GM20431 (cell line): Measurements from ENCODE around the gene FGD3.
"Not testable (repeated sequence)": the region's sequence is repeated elsewhere in the genome, so short reads cannot be mapped to it uniquely, and the experiment has no call there.

Experiments
- in situ Hi-C: fragments of 300-500 bp; cut with MseI, MboI; formaldehyde crosslinking; loops from one replicate; pipeline ENCODE4 v1.15.0; 2020; ENCODE audit warnings: low sequenced_read_pairs; ENCODE audit not compliant: unreplicated experiment

Gene FGD3, protein sequence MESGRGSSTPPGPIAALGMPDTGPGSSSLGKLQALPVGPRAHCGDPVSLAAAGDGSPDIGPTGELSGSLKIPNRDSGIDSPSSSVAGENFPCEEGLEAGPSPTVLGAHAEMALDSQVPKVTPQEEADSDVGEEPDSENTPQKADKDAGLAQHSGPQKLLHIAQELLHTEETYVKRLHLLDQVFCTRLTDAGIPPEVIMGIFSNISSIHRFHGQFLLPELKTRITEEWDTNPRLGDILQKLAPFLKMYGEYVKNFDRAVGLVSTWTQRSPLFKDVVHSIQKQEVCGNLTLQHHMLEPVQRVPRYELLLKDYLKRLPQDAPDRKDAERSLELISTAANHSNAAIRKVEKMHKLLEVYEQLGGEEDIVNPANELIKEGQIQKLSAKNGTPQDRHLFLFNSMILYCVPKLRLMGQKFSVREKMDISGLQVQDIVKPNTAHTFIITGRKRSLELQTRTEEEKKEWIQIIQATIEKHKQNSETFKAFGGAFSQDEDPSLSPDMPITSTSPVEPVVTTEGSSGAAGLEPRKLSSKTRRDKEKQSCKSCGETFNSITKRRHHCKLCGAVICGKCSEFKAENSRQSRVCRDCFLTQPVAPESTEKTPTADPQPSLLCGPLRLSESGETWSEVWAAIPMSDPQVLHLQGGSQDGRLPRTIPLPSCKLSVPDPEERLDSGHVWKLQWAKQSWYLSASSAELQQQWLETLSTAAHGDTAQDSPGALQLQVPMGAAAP

GRCh38 chr9:92947268-92948037 is at the start of gene FGD3:
FGD3 (plus strand) TSS chr9:92947523; CDS start chr9:92976257, 28,734 bp downstream.
- in situ Hi-C loops: no loop called here

GRCh38 chr9:92905137-92905536 is 42.2 kb upstream of the FGD3 start:
- in situ Hi-C loops: not testable (repeated sequence)

DNA sequence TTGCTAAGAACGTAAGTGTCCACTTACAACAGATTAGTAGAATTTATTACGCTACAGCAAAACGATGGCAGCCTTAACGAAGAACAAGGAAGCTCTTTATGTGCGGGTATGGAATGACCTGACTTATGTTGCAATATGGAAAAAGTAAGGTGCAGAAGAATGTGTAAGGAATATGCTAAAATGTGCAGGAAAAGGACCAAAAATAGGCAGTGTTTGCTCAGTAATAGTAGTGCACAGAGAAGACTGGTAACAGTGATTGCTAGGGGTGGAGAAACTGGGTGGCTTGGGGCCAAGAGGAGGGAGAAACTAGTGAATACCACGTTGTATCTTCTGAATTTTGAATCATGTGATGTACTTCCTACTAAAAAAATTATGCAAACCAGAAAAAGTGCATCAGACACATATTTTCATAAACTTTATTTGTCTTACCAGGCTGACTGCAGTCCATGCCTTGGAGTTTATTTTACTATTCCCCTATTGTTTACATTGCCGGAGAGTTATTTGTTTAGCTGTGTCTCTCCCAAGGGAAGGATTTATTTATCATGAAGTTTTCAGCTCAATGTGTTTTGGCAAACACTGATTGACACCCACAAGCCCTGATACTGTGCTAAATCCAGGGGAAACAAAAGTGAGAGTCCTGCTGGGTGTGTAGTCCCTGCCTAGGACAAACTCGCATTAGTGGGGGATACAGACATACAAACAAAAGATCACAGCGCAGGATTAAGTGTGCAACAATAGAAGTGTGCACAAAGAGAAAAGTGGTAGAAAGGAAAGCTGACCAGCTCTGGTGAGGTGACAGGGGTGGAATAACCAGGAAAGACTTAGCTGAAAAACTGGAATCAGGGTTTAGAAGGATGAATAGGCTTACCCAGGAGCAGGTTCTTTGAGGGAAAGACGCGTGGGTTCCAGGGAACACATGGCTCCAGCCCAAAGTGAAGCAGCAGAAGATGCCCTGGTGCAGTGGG is 35.5 kb upstream of the FGD3 start:
- in situ Hi-C loops: no loop called here

DNA sequence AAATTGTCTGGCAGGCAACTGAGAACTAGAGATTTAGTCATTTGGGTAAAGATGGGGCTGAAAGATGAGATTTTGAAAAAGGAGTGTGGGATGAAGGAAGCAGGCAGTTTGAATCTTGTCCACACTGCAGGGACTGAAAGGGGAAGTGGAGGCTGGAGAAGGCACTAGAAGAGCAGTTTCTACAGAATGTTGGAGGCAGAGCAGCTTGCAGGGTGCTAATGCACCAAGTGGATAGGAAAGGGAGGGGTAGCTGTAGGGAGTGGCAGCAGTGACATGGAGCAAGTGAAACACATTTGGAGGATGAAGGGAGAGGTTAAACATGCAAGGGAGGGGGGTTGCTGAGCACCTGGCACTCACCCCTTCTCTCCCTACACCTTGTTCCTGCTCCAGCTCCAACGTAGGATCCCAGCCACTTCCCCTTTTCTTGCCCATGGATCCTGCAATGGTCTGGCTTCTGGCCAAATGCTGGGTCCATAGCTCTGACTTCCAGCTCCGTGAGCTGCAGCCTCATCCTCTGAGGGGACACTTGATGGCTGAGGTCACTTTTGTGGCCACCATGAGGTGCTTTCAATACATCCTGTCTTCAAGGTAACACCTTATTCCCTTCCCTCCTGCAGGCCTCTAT is 30.0 kb upstream of the FGD3 start:
- in situ Hi-C loops: no loop called here

GRCh38 chr9:92920437-92920836 is 26.9 kb upstream of the FGD3 start:
- in situ Hi-C loops: no loop called here

DNA sequence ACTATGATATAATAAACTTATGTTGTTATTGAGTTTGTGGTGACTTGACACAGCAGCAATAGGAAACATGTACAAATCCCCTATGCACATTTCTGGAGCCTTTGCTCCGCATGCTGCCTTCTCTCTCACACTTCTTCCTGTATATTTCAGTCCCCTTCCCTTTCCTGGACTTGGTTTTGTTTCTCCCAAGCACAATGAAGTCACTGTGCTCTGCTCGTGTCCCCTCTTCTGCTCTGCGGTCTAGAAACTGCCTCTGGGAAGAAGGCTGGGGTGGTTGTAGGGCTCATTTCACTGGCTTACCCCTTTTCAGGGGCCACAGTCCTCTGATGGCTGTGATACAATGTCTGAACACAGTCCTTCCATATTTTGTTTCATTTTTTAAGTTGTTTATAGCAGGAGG is 15.7 kb upstream of the FGD3 start:
- in situ Hi-C loops: no loop called here

GRCh38 chr9:92934321-92934720 is 13.0 kb upstream of the FGD3 start:
- in situ Hi-C loops: no loop called here

- in situ Hi-C loops: no loop called here
Observed at GRCh38 chr9:92938025-92938424, 9.3 kb upstream of the FGD3 start.

DNA sequence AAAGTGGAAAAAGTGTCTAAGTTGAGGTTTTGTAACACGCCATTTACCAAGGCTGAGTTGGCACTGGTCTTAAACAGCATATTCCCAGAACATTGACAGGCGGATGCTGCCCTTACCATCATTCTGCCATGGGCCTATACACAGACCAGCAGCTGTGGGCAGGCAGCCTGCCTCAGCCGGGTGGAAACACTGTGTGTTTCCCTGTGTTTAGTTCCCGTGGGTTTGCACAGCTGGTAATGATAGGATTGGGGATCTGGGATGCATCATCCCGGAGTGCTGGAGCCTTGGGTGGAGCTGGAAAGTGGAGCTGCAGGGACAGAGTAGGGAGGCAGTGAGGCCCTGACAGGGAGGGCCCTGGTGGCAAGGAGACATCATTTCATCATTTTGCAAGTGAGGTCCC is 5.5 kb upstream of the FGD3 start:
- in situ Hi-C loops: no loop called here

- in situ Hi-C loops: no loop called here
Observed at GRCh38 chr9:92942688-92943616, 4.4 kb upstream of the FGD3 start.

DNA sequence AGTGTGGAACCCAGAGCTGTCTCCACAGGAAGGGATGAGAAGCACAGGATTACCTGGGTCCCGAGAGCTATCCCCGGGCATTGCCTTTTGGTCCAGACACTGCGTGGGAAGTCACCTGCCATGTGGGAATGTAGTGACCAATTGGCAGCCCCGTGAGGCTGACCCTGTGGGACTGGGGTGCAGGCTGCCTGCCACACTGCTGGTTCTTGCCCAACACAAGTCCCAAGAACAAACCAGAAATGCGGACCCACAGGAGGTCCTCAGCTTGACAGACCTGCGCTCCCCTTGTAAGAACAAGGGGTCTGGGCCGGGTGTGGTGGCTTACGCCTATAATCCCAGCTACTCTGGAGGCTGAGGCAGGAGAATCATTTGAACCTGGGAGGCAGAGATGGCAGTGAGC is 2.4 kb upstream of the FGD3 start:
- in situ Hi-C loops: no loop called here

- in situ Hi-C loops: no loop called here
Observed at GRCh38 chr9:92945796-92946195, 1.5 kb upstream of the FGD3 start.

DNA sequence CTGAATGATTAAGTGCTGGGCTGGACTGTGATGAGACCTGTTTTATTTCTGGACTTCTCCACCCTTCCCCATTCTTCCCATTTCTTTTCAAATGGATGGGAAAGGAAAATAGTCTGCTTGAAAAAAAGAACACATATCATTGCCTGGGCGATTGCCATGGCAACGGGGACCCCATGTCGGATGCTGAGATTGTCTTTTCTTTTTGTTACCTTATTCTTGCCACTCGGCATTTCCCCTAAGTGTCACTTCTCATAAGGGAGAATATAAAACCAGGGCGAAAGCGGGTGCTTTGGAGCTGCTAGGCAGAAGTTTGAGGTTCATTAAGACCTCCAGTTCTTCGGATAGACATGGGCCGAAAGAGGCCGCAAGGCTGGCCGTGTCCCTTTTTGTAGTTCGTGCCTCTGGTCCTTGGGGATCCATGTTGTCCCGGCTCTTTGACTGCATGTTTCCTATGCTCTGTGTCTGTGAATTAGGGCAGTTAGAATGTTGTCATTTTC is 763 bp downstream of the FGD3 start:
- in situ Hi-C loops: no loop called here

DNA sequence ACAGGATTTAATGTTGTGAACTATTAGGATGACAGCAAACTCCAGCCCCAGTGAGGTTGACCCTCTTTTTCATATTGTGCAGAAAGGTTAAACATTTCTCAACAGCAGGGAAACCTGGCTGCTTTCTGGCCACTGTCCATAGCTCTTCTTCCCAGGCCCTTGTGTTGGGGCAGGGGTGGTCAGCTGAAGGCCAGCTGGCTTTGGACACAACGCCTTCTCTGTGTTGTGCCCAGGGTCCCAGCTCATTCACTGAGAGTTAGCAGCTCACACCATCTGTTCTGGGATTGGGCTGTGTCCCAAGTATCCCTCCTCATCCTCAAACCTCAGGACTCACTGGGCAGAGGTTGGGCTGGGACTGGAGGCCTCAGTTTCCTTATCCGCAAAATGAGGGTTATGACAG is 1.3 kb downstream of the FGD3 start:
- in situ Hi-C loops: no loop called here

DNA sequence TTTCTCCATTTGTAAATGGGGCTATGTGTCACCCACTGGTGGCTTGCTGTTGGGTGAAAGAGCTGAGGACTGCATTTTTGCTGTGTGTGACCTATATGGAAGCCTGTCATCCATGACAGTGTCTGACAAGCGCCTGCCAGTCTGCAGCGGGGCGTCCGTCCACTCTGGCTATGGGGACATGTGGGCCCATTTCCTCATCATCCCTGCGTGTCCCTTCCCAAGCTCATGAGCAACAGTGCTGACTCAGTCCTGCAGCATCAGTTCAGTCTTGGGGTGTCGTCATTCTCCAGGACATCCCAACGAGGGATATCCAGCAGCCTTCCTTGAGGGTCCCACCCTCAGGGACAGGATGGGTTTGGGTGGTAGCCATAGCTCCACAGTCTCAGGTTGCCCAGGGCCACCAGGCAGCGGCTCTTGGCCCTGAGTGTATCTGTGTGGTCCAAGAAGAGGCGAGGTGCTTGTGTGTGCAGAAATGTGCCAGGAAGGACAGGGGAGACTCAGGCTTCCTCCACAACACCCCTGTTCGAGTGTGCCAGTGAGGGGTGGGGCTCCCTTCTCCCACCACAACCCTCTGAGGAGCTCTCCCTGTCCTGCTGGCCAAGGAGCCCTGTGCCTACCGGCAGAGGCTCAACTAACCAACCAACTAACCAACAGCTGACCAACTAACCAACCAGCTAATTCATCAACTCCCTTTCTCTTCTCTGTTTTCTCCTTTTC is 2.1 kb downstream of the FGD3 start:
- in situ Hi-C loops: no loop called here

- in situ Hi-C loops: no loop called here
Observed at GRCh38 chr9:92950359-92950955, 3.1 kb downstream of the FGD3 start.
